Measurements from ENCODE around the gene SNAPC4.

GRCh38 chr9:136429683-136430491, 29.9 kb upstream of the SNAPC4 start:
- TF ChIP-seq EZH2 (IDR thresholded peaks at IDR 0.05; ENCODE audit: low read length, missing control alignments) = no peak
- no peak for TF ChIP-seq CTCF (conservative IDR thresholded peaks at IDR 0.05 in 1 of 2, IDR thresholded peaks at IDR 0.05 in 1 of 2; ENCODE audit: low read depth in 1 of 2, low read length in 2 of 2)
